ENCODE data around the gene UXS1. TPM values are rescaled to one million over a fixed set of nuclear protein-coding genes. Genes with fewer than 3 reads are reported as not detected.

Gene UXS1
- total RNA-seq, 1 donor from 2014 or later = 49.2 TPM

- Histone ChIP-seq H3K79me2 (ENCODE audit: insufficient read depth, low read length) (peaks cover 12% of the 10 kb centered on the region), H3K4me3 (ENCODE audit: insufficient read depth, low read depth, low read length) (no peak overlapping the region), H3K27me3 (ENCODE audit: insufficient read depth, low read length) (no peaks in the 10 kb centered on the region), H3K9me3 (ENCODE audit: insufficient read depth, low read depth, low read length) (no peaks in the 10 kb centered on the region), H3K9ac (ENCODE audit: low read length) (no peak overlapping the region), H3K36me3 (ENCODE audit: insufficient read depth, low read length) (no peaks in the 10 kb centered on the region), H4K20me1 (ENCODE audit: insufficient read depth, low read length) (peaks cover 72% of the 10 kb centered on the region), H3K27ac (ENCODE audit: low read depth, low read length) (no peak overlapping the region), H3K4me2 (ENCODE audit: low read length) (no peak overlapping the region), H3K4me1 (ENCODE audit: insufficient read depth, low read length) (no peaks in the 10 kb centered on the region), H2AFZ (ENCODE audit: low read depth, low read length) (no peak overlapping the region)
- H3K4me3 Mint-ChIP-seq (ENCODE audit: unreplicated experiment) = no peak overlapping the region
- TF ChIP-seq CTCF (IDR thresholded peaks at IDR 0.05; ENCODE audit: insufficient read depth, low read depth, low read length) (no peak), EZH2 (IDR thresholded peaks at IDR 0.05; ENCODE audit: insufficient read depth, low read length) (no peak)
- H3K4me1 Mint-ChIP-seq (ENCODE audit: low read depth, unreplicated experiment) = peaks cover 4% of the 10 kb centered on the region
- H3K27me3 Mint-ChIP-seq (ENCODE audit: low read depth, unreplicated experiment) = no peaks in the 10 kb centered on the region
- FAIRE-seq = no peak
- no peaks in the 10 kb centered on the region for H3K36me3 Mint-ChIP-seq (ENCODE audit: low read depth, unreplicated experiment)
- no peak overlapping the region for H3K27ac Mint-ChIP-seq (ENCODE audit: unreplicated experiment)
- no peaks in the 10 kb centered on the region for H3K9me3 Mint-ChIP-seq (ENCODE audit: unreplicated experiment)
- no peak for DNase-seq (ENCODE audit: low read depth)
Observed at GRCh38 chr2:106172649-106173048, 21.5 kb downstream of the UXS1 start.

GRCh38 chr2:106168657-106169056 is 25.4 kb downstream of the UXS1 start:
- FAIRE-seq (no peak), DNase-seq (ENCODE audit: low read depth) (no peak)
- H3K4me3 ChIP-seq (ENCODE audit: insufficient read depth, low read depth, low read length) = no peak overlapping the region
- peaks cover 64% of the 10 kb centered on the region for H4K20me1 ChIP-seq (ENCODE audit: insufficient read depth, low read length)
- H3K9me3 ChIP-seq (ENCODE audit: insufficient read depth, low read depth, low read length) = no peaks in the 10 kb centered on the region
- no peak for TF ChIP-seq CTCF (IDR thresholded peaks at IDR 0.05; ENCODE audit: insufficient read depth, low read depth, low read length)
- TF ChIP-seq EZH2 (IDR thresholded peaks at IDR 0.05; ENCODE audit: insufficient read depth, low read length) = no peak
- Mint-ChIP-seq H3K36me3 (ENCODE audit: low read depth, unreplicated experiment) (no peaks in the 10 kb centered on the region), H3K27me3 (ENCODE audit: low read depth, unreplicated experiment) (no peaks in the 10 kb centered on the region), H3K4me1 (ENCODE audit: low read depth, unreplicated experiment) (peaks cover 26% of the 10 kb centered on the region), H3K4me3 (ENCODE audit: unreplicated experiment) (no peak overlapping the region), H3K27ac (ENCODE audit: unreplicated experiment) (no peak overlapping the region), H3K9me3 (ENCODE audit: unreplicated experiment) (no peaks in the 10 kb centered on the region)
- H3K27ac ChIP-seq (ENCODE audit: low read depth, low read length) = no peak overlapping the region
- peaks cover 12% of the 10 kb centered on the region for H3K79me2 ChIP-seq (ENCODE audit: insufficient read depth, low read length)
- no peaks in the 10 kb centered on the region for H3K27me3 ChIP-seq (ENCODE audit: insufficient read depth, low read length)
- no peaks in the 10 kb centered on the region for H3K4me1 ChIP-seq (ENCODE audit: insufficient read depth, low read length)
- H3K9ac ChIP-seq (ENCODE audit: low read length) = no peak overlapping the region
- no peaks in the 10 kb centered on the region for H3K36me3 ChIP-seq (ENCODE audit: insufficient read depth, low read length)
- H3K4me2 ChIP-seq (ENCODE audit: low read length) = no peak overlapping the region
- no peak overlapping the region for H2AFZ ChIP-seq (ENCODE audit: low read depth, low read length)

GRCh38 chr2:106167067-106167466 is 27.0 kb downstream of the UXS1 start:
- H2AFZ ChIP-seq (ENCODE audit: low read depth, low read length) = no peak overlapping the region
- peaks cover 11% of the 10 kb centered on the region for H3K79me2 ChIP-seq (ENCODE audit: insufficient read depth, low read length)
- FAIRE-seq = no peak
- Mint-ChIP-seq H3K27me3 (ENCODE audit: low read depth, unreplicated experiment) (no peaks in the 10 kb centered on the region), H3K27ac (ENCODE audit: unreplicated experiment) (no peak overlapping the region), H3K36me3 (ENCODE audit: low read depth, unreplicated experiment) (no peaks in the 10 kb centered on the region), H3K4me3 (ENCODE audit: unreplicated experiment) (no peak overlapping the region), H3K4me1 (ENCODE audit: low read depth, unreplicated experiment) (peaks cover 26% of the 10 kb centered on the region), H3K9me3 (ENCODE audit: unreplicated experiment) (no peaks in the 10 kb centered on the region)
- H3K4me3 ChIP-seq (ENCODE audit: insufficient read depth, low read depth, low read length) = no peak overlapping the region
- TF ChIP-seq EZH2 (IDR thresholded peaks at IDR 0.05; ENCODE audit: insufficient read depth, low read length) (no peak), CTCF (IDR thresholded peaks at IDR 0.05; ENCODE audit: insufficient read depth, low read depth, low read length) (no peak)
- DNase-seq (ENCODE audit: low read depth) = no peak
- no peaks in the 10 kb centered on the region for H3K9me3 ChIP-seq (ENCODE audit: insufficient read depth, low read depth, low read length)
- no peak overlapping the region for H3K4me2 ChIP-seq (ENCODE audit: low read length)
- no peaks in the 10 kb centered on the region for H3K4me1 ChIP-seq (ENCODE audit: insufficient read depth, low read length)
- H3K27ac ChIP-seq (ENCODE audit: low read depth, low read length) = no peak overlapping the region
- H3K27me3 ChIP-seq (ENCODE audit: insufficient read depth, low read length) = no peaks in the 10 kb centered on the region
- H3K36me3 ChIP-seq (ENCODE audit: insufficient read depth, low read length) = no peaks in the 10 kb centered on the region
- H4K20me1 ChIP-seq (ENCODE audit: insufficient read depth, low read length) = peaks cover 50% of the 10 kb centered on the region
- no peak overlapping the region for H3K9ac ChIP-seq (ENCODE audit: low read length)
